ENCODE measurements around the gene COL23A1.

COL23A1 gene

DNA sequence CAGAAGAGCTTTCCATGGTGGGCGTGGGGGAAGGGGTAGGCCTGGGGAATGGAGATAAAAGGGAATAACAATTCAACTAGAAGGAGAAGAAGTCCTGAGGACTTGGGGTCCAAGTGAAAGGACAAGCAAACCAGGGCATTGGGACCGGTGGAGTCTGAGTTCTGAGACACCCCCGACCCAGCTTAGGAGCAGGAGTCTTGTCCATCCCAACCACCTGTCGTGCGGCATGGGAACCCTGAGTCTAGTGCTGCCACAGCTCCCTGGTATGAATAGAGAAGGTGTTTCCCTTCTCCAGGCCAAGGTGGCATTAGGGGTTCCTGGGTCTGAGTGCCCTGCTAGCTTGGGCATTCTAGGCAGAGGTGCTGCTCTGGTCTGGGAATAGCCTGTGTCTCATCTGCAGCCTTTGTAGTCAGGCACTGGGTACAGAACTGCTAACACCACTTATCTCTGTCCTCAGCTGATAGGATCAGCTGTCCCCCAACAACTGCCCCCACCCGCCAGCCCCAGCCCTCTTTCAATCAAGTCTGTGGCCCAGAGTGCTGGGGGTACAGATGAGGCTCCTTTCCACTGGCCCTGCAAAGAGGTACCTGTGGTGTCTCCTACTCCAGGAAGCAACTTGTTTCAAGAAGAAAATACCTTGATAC is 375.9 kb downstream of the COL23A1 start:
- TF ChIP-seq, protein P1, sequence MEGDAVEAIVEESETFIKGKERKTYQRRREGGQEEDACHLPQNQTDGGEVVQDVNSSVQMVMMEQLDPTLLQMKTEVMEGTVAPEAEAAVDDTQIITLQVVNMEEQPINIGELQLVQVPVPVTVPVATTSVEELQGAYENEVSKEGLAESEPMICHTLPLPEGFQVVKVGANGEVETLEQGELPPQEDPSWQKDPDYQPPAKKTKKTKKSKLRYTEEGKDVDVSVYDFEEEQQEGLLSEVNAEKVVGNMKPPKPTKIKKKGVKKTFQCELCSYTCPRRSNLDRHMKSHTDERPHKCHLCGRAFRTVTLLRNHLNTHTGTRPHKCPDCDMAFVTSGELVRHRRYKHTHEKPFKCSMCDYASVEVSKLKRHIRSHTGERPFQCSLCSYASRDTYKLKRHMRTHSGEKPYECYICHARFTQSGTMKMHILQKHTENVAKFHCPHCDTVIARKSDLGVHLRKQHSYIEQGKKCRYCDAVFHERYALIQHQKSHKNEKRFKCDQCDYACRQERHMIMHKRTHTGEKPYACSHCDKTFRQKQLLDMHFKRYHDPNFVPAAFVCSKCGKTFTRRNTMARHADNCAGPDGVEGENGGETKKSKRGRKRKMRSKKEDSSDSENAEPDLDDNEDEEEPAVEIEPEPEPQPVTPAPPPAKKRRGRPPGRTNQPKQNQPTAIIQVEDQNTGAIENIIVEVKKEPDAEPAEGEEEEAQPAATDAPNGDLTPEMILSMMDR (IDR thresholded peaks at IDR 0.05) = no peak
- Histone ChIP-seq H3K27ac (no peak overlapping the region), H3K4me3 (no peak overlapping the region)
- DNase-seq (ENCODE audit: low spot score) = no peak

DNA sequence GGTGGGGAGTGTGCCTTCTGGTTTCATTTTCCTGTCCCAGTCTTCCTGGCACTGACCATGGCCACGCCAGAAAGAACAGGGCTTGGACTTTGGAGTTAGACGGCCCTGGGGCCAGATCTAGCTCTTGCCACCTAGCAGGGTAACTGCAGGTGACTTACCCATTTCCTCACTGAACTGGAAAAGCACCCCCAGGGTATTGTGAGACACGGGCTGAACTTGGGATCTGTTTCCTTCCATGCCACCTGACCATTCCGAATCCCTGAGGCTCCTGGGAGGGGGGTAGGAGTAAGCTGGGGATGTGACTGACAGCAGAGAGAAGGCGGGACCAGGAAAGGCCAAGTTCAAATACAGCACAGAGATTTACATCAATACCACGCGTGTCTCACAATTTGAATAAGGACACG is 376.4 kb downstream of the COL23A1 start:
- DNase-seq (ENCODE audit: low spot score) = no peak
- TF ChIP-seq, protein P1 (IDR thresholded peaks at IDR 0.05) = no peak
- Histone ChIP-seq H3K4me3 (no peak overlapping the region), H3K27ac (no peak overlapping the region)

DNA sequence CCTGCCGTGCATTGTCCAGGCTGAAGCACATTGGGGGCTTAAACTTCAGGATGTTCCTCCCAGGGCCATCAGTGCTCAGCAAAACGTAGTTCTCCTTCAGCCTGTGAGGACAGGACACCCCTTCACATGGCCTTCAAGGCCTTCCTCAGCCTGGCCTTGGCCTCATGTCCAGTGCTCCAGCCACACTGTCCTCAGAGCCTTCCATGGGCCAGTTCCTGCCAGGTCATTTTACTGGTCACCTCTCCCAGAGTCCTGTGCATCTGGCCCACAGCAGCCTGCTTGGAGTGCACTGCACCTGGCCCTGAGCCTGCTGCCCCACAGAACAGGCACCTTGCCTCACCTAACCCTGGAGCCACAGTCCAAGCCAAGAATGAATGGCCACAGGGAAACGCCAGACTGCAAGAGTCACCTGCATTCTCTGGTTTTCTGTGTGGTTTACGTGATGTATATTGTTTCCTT is 377.2 kb downstream of the COL23A1 start:
- no peak for DNase-seq (ENCODE audit: low spot score)
- H3K27ac ChIP-seq = no peak overlapping the region
- no peak overlapping the region for H3K4me3 ChIP-seq
- TF ChIP-seq, protein P1 (IDR thresholded peaks at IDR 0.05) = no peak

- H3K27ac ChIP-seq = no peak overlapping the region
- no peak for DNase-seq (ENCODE audit: low spot score)
- H3K4me3 ChIP-seq = no peak overlapping the region
- TF ChIP-seq, protein P1 (IDR thresholded peaks at IDR 0.05) = no peak
These were observed 377.8 kb downstream of the COL23A1 start for GRCh38 chr5:178212241-178213002.

- Histone ChIP-seq H3K27ac (no peak overlapping the region), H3K4me3 (no peak overlapping the region)
- no peak for DNase-seq (ENCODE audit: low spot score)
- TF ChIP-seq, protein P1 (IDR thresholded peaks at IDR 0.05) = no peak
These were observed 378.8 kb downstream of the COL23A1 start for GRCh38 chr5:178211095-178212048.

- no peak for DNase-seq (ENCODE audit: low spot score)
- no peak overlapping the region for H3K4me3 ChIP-seq
- TF ChIP-seq, protein P1 (IDR thresholded peaks at IDR 0.05) = no peak
- no peak overlapping the region for H3K27ac ChIP-seq
These were observed 379.5 kb downstream of the COL23A1 start for GRCh38 chr5:178210686-178211085.
